Mucosa of descending colon (tissue), 3 donors: ENCODE measurements around the gene LKAAEAR1. TPM values are rescaled to one million over a fixed set of nuclear protein-coding genes. Genes with fewer than 3 reads are reported as not detected.

Source experiments
- ATAC-seq: fragments of 200-7000 bp; cut with Tn5 transposase; one replicate; pipeline ENCODE4 v1.9.1; 2020; ENCODE audit warnings: mild to moderate bottlenecking, moderate library complexity
- DNase-seq, 3 donors: peaks; one replicate each; pipeline ENCODE4 v3.0.0-alpha.2; 2020
- H3K36me3 ChIP-seq: fragments of 200-600 bp; one replicate; pipeline ENCODE4 v1.8.0; 2021; ENCODE audit warnings: low read depth, mild to moderate bottlenecking
- H3K4me1 ChIP-seq: fragments of 200-600 bp; one replicate; pipeline ENCODE4 v1.8.0; 2021; ENCODE audit warnings: low read depth, mild to moderate bottlenecking
- H3K4me3 ChIP-seq: fragments of 200-600 bp; one replicate; pipeline ENCODE4 v1.8.0; 2021; ENCODE audit warnings: mild to moderate bottlenecking
- H3K9me3 ChIP-seq: fragments of 200-600 bp; one replicate; pipeline ENCODE4 v1.8.0; 2021; ENCODE audit warnings: mild to moderate bottlenecking
- intact Hi-C, 2 donors: fragments of 100-400 bp; cut with DNase I in 1 of 2; cut with micrococcal nuclease in 1 of 2; formaldehyde crosslinking; loops; one replicate each; pipeline versions ENCODE4 v1.11.0 to v1.11.1; 2022; cut with DNase I, micrococcal nuclease
- total RNA-seq, 3 donors: library from RNA; stranded (reverse); fragmentation: NEBNext Ultra II Directional in 2 of 3; extraction: Animal tissue kit (Norgen Biotek cat#: 25700) in 2 of 3; gene quantifications; one replicate each; pipeline versions ENCODE4 v1.2.1 to v1.2.4, GENCODE V29; 2021 to 2023
- TF ChIP-seq, protein P1 (sequence below): fragments of 200-600 bp; IDR thresholded peaks from one replicate; pipeline ENCODE4 v1.8.0; 2022; ENCODE audit warnings: antibody characterized with exemption, mild to moderate bottlenecking
- donor health status: DM: no; HTN: no; CAD: no; lungs with moderate emphysema.
- donor health status: DM: no; HTN: no; CAD: no.
- donor health status: DM: no; HTN: yes; CAD: no.

Gene LKAAEAR1
- total RNA-seq, 3 donors from 2014 or later, result not detected

DNA sequence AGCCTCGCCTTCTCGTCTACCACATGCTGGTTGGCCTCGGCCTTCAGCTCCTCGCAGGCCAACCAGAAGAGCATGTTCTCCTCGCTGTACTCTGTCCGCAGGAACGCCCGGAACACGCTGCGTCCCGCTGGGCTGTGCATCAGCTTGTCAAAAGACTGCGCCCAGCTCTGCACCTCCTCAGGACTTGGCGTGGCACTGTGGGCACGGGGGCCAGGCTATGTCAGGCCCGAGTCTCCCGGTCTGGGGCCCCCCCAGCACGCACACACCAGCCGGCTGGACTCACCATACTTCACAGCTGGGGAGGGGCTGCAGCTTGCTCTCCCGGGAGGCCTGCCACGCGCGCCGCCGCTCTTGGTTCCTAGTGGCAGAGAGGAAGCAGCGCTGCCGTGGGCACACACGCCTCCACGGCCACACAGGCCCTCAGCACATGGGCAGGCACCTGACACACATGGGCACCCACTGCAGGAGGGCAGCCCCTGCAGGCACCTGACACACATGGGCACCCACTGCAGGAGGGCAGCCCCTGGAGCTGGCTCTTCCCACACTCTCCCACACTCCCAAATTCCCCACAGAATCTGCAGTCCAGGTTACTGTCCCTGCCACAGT lies 9.9 kb downstream of the LKAAEAR1 start:
- ATAC-seq, result no peak

DNA sequence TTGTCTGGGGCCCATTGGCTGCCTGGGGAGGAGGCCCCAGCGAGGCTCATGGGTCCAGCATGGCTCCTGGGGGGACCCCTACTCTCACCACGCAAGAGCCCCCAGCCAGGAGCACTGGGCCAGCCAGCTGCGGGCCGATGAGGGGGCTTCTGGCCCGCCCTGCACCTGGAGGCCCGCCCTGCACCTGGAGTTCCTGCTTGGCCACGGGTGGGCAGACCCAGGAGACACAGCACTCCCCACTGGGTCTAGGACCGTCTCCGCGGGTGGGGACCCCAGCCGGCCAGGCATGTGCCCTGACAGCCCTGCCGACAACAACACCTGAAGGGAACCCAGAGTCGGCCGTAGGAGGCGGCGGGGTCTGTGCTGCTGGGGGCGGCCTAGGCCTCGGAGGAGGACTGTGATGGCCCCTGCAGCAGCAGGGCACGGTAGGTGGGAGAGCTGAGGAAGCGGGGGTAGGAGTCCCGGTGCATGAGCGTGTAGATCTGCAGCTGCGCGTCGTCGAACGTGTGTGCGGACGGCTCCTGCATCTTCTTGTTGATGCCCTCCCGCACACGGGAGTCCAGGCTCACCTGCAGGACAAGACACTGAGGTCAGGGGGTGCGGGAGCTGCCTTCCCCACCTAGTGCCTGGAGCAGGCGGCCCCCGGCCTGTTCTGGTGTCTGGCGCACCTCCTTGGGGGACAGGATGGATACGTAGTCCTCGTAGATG lies 10.6 kb downstream of the LKAAEAR1 start:
- Histone ChIP-seq H3K4me1 (peaks cover under 1% of the 10 kb centered on the region), H3K4me3 (no peak overlapping the region), H3K36me3 (no peaks in the 10 kb centered on the region), H3K9me3 (no peaks in the 10 kb centered on the region)
- ATAC-seq, result no peak
- intact Hi-C loops, result no loop called here
- TF ChIP-seq, protein P1, sequence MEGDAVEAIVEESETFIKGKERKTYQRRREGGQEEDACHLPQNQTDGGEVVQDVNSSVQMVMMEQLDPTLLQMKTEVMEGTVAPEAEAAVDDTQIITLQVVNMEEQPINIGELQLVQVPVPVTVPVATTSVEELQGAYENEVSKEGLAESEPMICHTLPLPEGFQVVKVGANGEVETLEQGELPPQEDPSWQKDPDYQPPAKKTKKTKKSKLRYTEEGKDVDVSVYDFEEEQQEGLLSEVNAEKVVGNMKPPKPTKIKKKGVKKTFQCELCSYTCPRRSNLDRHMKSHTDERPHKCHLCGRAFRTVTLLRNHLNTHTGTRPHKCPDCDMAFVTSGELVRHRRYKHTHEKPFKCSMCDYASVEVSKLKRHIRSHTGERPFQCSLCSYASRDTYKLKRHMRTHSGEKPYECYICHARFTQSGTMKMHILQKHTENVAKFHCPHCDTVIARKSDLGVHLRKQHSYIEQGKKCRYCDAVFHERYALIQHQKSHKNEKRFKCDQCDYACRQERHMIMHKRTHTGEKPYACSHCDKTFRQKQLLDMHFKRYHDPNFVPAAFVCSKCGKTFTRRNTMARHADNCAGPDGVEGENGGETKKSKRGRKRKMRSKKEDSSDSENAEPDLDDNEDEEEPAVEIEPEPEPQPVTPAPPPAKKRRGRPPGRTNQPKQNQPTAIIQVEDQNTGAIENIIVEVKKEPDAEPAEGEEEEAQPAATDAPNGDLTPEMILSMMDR, result no peak
- no peak for DNase-seq

More for the DNA sequence above, 9.9 kb downstream of the LKAAEAR1 start:
- no peaks in the 10 kb centered on the region for H3K36me3 ChIP-seq
- intact Hi-C loops, result no loop called here
- DNase-seq, result no peak
- peaks cover 7% of the 10 kb centered on the region for H3K4me1 ChIP-seq
- no peaks in the 10 kb centered on the region for H3K9me3 ChIP-seq
- H3K4me3 ChIP-seq, result no peak overlapping the region
- TF ChIP-seq, protein P1, result no peak

DNA sequence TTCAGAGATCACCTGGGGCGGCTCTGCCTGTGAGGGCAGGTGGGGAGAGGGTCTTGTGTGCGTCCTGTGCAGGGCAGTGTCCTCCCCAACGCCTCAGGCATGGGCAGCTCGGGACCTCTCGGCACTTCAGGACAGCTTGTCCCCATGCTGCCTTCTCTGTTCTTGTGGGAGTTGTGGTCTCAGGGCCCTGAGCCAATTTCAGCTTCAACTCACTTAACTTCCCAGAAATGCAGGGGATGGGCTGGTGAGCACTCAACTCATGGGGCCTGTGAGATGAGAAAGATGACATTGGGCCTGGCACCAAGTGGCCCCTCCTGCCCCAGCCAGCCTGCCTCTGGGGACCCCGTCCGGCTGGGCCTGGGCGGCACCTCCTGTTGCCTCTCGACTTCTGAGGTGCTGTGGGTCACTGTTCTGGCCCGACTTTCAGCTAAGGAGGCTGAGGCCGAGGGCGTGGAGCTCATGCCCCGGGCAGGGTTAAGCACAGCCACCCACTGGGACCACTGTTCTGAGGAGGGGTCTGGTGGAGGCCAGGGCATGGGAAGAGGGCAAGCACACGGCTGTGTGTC lies 11.6 kb downstream of the LKAAEAR1 start:
- intact Hi-C loops, result no loop called here
- H3K36me3 ChIP-seq, result no peaks in the 10 kb centered on the region

DNA sequence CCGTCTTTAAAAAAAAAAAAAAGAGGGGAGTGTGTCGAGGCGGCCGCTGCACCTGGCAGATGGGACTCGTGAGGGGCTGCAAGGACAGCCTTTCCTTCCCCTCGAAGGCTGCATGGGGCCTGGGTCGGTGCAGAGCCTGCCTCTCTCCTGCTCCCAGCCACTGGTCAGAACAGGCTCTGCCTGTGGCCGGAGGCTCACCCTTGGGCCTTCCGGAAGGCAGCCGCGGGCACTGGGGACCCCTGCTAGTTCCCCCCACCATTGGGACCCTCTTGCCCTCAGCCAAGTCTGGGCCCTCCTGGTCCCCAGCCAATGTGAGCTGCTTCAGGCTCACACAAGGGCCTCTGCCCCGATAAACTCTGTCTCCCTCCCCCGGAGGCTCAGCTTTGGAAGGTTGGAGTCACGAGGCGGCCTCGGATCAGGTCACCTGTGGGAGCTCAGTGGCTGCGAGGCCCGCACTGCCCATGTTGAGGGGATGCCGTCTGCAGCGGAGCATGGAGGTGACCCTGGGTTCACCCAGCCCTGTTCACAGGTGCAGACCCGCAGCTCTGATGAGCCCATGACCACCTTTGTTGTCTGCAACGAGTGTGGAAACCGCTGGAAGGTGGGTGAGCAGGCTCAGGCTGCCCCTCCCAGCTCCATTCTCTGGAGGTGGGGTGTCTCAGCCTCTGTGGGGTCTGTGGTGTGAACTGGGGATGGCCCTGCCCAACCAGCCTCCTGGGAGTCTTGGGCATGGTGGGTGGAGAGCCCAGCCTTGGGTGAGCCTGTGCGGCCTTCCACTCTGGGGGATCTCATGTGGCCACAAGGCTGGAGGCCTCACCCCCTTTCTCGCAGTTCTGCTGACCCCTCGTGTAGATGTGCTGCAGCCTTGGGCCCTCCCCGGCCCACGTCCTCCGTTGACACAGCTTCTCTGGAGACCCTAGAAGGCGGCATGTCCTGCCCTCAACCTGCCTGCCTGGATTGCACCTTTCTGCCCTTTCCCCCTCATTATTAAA lies 12.6 kb downstream of the LKAAEAR1 start:
- no peak for DNase-seq
- ATAC-seq, result no peak
- intact Hi-C loops, result no loop called here
- no peak overlapping the region for H3K4me3 ChIP-seq
- TF ChIP-seq, protein P1, result no peak
- no peaks in the 10 kb centered on the region for H3K9me3 ChIP-seq
- H3K36me3 ChIP-seq, result no peaks in the 10 kb centered on the region
- H3K4me1 ChIP-seq, result no peaks in the 10 kb centered on the region

More for the DNA sequence above, 11.6 kb downstream of the LKAAEAR1 start:
- DNase-seq (no peak), ATAC-seq (no peak)
- no peak overlapping the region for H3K4me3 ChIP-seq
- TF ChIP-seq, protein P1, result no peak
- no peaks in the 10 kb centered on the region for H3K9me3 ChIP-seq
- H3K4me1 ChIP-seq, result no peaks in the 10 kb centered on the region

DNA sequence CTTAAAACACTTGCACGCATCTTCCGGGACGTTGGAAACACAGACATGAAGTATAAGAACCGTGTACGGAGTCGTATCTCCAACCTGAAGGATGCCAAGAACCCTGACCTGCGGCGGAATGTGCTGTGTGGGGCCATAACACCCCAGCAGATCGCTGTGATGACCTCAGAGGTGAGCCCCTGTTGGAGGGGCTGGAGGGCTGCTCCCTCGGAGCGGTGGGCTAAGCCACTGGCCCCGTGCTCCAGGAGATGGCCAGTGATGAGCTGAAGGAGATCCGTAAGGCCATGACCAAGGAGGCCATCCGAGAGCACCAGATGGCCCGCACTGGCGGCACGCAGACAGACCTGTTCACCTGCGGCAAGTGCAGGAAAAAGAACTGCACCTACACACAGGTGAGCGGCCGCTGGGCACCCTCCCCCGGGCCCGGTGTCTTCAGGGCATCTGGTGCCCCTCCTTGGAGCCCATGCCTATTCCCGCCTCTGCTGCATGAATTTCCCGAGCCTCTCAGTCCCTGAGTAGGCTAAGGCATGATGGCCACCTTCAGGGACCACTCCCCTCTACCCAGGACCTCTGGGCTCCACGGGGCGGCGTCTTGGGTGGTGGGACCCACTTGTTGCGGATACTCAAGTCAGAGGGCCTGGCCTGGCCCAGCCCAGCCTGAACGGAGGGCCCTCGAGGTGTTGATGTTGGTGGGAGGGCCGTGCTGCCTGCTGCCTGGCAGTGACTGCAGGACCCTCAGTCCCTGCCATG lies 13.8 kb downstream of the LKAAEAR1 start:
- DNase-seq (no peak), ATAC-seq (no peak)
- no peaks in the 10 kb centered on the region for H3K4me1 ChIP-seq
- intact Hi-C loops, result no loop called here
- no peak overlapping the region for H3K4me3 ChIP-seq
- no peaks in the 10 kb centered on the region for H3K36me3 ChIP-seq
- H3K9me3 ChIP-seq, result no peaks in the 10 kb centered on the region
- TF ChIP-seq, protein P1, result no peak
